Measurements from ENCODE around the gene CLOCK.
"Not testable (repeated sequence)": the region's sequence is repeated elsewhere in the genome, so short reads cannot be mapped to it uniquely, and the experiment has no call there.

Gene CLOCK

GRCh38 chr4:55571806-55572205, 25.1 kb upstream of the CLOCK start:
- TF ChIP-seq CTCF (IDR thresholded peaks at IDR 0.05): no peak
- no peak for TF ChIP-seq ZFX (IDR thresholded peaks at IDR 0.05; ENCODE audit: borderline replicate concordance)
- no peak overlapping the region for H3K27ac ChIP-seq

GRCh38 chr4:55568905-55569504, 22.3 kb upstream of the CLOCK start:
- TF ChIP-seq ZFX (IDR thresholded peaks at IDR 0.05; ENCODE audit: borderline replicate concordance) (no peak), CTCF (IDR thresholded peaks at IDR 0.05) (no peak)
- H3K27ac ChIP-seq: no peak overlapping the region

GRCh38 chr4:55561889-55562288, 15.2 kb upstream of the CLOCK start:
- no peak overlapping the region for H3K27ac ChIP-seq
- TF ChIP-seq ZFX (IDR thresholded peaks at IDR 0.05; ENCODE audit: borderline replicate concordance) (no peak), CTCF (IDR thresholded peaks at IDR 0.05) (no peak)

DNA sequence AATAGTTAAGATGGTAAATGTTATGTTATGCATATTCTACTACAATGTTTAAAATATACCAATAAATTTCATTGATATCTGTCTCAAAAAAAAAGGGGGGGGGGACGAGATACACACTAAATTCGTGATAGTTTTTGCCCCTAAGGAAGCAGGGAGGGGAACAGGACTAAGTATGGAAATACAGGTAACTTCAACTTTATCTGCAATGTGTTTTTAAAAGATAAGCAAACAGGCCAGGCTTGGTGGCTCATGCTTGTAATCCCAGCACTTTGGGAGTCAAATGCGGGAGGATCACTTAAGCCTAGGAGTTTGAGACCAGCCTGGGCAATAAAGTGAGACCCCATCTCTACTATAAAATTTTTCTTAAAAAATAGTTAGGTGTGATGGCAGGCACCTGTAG, 13.4 kb upstream of the CLOCK start:
- no peak for TF ChIP-seq ZFX (IDR thresholded peaks at IDR 0.05; ENCODE audit: borderline replicate concordance)
- no peak overlapping the region for H3K27ac ChIP-seq

DNA sequence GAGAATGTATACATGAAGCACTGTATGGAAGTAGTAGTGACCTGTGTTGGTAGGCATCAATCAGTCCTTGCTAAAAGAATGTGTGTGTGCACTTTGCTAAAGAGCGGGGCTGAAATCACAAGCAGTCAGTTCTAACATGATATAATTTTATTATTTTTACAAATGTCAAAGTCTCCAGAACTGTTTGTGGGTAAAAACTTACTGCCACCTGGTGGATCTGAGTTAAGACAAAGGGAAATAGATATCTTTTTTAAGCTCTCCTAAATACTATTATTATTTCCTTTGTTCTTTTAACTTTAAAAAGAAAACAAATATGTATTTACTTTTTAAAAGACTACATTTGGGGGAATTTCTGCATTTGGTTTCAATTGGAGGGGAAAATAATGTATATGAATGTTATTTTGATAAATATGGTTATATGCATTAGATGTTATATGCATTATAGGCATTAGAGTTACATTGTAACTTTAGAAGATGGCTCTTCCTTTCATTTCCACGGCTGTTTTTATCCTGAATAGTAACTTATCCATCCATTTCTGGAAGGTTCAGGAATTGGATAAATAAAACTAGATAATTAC, 7.8 kb upstream of the CLOCK start:
- H3K27ac ChIP-seq: no peak overlapping the region

DNA sequence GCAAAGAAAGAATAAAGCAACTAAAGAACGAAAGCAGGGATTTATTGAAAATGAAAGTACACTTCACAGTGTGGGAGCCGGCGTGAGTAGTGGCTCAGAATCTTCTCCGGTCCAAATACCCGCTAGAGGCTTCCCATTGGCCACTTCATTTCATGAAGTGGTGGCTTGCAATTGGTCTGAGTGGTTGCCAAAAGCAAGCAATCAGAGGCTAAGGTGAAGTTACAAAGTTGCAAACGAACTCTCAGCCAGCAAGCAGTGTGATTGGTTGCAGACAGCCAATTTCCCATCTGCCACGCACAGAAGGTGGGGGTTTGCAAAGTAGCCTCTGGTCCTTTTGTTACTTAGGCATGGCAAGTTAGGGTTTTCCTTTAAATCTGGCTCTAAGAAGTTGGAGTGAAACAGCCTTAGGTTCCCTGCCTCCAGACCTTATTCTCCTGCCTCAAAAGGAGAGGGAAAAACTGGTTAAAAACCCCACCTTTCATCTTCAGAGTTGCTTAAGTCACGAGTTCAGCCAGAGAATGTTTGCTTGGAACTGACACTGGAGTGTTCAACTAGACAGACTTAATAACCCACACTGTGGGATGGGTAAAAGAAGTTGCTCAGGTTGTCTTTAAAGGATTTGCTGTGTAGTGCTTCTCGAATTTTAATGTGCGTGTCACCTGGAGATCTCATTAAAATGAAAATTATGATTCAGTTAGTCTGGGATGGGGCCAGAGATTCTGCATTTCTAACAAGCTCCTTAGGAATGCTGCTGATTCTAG, 6.9 kb upstream of the CLOCK start:
- no peak for TF ChIP-seq CTCF (IDR thresholded peaks at IDR 0.05)
- TF ChIP-seq ZFX (IDR thresholded peaks at IDR 0.05; ENCODE audit: borderline replicate concordance): no peak
- H3K27ac ChIP-seq: 0 out of 2 replicates have a peak overlapping the region, but pooled peaks have one; percentile 14

More for the DNA sequence above, 7.8 kb upstream of the CLOCK start:
- TF ChIP-seq CTCF (IDR thresholded peaks at IDR 0.05) (peak; percentile 48), ZFX (IDR thresholded peaks at IDR 0.05; ENCODE audit: borderline replicate concordance) (no peak)

GRCh38 chr4:55551964-55552363, 5.3 kb upstream of the CLOCK start:
- not testable (repeated sequence) for H3K27ac ChIP-seq

DNA sequence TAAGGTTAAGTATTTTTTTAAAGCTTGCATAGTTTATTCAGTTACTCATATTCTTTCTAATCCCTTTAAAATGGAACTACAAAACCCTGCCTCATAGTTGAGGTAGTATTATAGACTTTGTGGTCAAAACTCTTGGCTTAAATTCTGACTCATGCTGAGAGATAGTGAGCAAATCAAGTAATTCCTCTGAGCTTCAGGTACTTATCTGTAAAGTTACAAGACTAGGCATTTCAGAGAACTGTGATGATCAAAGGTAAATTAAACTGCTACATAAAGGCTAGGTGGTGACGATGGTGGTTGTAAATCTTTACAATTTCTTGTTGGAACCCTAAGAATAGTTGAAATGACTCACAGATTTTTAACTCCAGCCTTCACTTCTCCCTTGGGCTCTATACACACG, 3.2 kb upstream of the CLOCK start:
- TF ChIP-seq CTCF (IDR thresholded peaks at IDR 0.05): no peak
- TF ChIP-seq ZFX (IDR thresholded peaks at IDR 0.05; ENCODE audit: borderline replicate concordance): no peak

More for the DNA sequence above, 3.2 kb upstream of the CLOCK start:
- no peak overlapping the region for H3K27ac ChIP-seq

Data from 22Rv1 (cell line).